Measurements from ENCODE around the gene CSNK2A2.

The CSNK2A2 gene

DNA sequence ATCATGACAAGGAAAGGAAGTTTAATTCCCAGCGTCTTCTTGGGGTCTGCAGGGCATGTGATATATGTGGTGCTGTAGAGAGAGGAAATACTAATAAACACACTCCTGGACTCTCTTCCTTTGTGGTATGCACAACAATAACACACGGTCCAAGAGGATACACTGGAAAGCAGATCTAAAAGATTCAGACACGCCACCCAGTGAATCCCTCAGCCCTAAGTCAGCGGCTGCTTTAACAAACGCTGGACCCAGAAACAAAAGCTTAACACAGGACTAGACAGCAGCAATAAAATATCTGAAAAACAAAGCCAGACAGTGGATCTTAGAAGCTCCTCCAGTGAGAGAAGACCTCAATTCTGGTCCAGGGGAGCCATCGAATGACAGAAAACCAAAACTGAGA is 81.8 kb downstream of the CSNK2A2 start:
- H3K36me3 ChIP-seq (ENCODE audit: low read length) = peaks cover 25% of the 10 kb centered on the region
- H3K9me3 ChIP-seq (ENCODE audit: insufficient read depth, low read length) = no peaks in the 10 kb centered on the region
- no peak overlapping the region for H2AFZ ChIP-seq (ENCODE audit: low read depth, low read length, severe bottlenecking)
- no peaks in the 10 kb centered on the region for H3K27me3 ChIP-seq (ENCODE audit: low read length)
- no peak overlapping the region for H3K27ac ChIP-seq (ENCODE audit: low read depth, low read length)
- TF ChIP-seq, protein P1, sequence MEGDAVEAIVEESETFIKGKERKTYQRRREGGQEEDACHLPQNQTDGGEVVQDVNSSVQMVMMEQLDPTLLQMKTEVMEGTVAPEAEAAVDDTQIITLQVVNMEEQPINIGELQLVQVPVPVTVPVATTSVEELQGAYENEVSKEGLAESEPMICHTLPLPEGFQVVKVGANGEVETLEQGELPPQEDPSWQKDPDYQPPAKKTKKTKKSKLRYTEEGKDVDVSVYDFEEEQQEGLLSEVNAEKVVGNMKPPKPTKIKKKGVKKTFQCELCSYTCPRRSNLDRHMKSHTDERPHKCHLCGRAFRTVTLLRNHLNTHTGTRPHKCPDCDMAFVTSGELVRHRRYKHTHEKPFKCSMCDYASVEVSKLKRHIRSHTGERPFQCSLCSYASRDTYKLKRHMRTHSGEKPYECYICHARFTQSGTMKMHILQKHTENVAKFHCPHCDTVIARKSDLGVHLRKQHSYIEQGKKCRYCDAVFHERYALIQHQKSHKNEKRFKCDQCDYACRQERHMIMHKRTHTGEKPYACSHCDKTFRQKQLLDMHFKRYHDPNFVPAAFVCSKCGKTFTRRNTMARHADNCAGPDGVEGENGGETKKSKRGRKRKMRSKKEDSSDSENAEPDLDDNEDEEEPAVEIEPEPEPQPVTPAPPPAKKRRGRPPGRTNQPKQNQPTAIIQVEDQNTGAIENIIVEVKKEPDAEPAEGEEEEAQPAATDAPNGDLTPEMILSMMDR (IDR thresholded peaks at IDR 0.05; ENCODE audit: insufficient read depth, low read length, poor library complexity, severe bottlenecking) = no peak
- TF ChIP-seq EZH2phosphoT487 (conservative IDR thresholded peaks at IDR 0.05; ENCODE audit: low read length) = no peak
- H3K9me2 ChIP-seq (replicated peaks; ENCODE audit: insufficient read depth, low read length) = no peaks in the 10 kb centered on the region
- H3F3A ChIP-seq (ENCODE audit: insufficient read depth) = no peaks in the 10 kb centered on the region
- H3K4me3 ChIP-seq (ENCODE audit: insufficient read depth, low read length, poor library complexity, severe bottlenecking) = no peak overlapping the region
- H3K4me2 ChIP-seq (ENCODE audit: low read depth, low read length, poor library complexity, severe bottlenecking) = no peak overlapping the region
- peaks cover 13% of the 10 kb centered on the region for H4K20me1 ChIP-seq (ENCODE audit: low read depth, low read length)
- H3K79me2 ChIP-seq (ENCODE audit: insufficient read depth, low read length) = peaks cover 44% of the 10 kb centered on the region
- no peak overlapping the region for H3K9ac ChIP-seq (ENCODE audit: low read length)

DNA sequence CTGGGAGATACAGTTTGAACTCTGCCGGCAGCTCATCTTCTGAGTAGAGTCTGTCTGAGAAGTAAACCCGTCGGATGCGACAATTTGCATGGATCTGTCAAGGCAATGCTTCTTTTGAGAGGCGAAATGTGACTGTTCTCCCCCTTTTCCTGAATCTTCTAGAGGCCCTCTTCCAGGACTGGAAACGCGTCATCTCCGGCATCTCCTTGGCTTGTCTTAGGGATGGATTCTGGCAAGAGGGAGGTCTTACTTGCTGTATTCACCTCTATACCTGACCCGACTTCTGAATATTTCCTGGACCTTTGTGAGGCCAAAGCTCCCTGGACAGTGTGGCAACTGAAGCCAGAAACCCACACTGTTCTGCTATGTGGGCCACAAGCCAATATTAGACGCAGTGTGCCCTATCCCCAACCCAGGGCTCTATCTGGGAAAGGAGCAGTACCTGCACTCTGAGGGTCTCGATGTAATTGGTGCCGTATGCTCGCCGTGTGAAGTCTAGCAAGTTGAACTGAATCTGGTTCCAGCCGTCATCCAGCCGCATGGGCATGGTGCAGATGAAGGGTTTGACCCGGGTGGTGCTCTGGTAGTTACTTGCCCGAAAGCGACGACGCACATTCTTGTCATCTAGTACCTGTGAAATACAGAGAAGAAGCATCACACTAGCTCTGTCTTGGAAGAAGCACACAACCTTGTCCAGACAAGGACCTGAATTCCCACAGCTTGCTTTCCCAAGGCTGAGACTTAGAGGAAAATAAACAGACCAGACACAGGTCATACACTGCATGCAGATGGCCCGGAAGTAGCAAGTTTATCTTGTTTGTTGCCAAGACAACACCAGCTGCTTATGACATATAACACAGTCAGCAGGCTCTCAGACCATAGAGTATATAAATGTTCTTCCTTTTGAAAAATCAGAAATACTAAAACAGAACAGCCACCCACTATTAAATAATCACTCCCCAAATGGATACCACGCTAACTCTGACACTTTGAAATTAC is 82.8 kb downstream of the CSNK2A2 start:
- Histone ChIP-seq H4K20me1 (ENCODE audit: low read depth, low read length) (peaks cover 4% of the 10 kb centered on the region; the same call in 1 of the 2 replicates), H3F3A (ENCODE audit: insufficient read depth) (no peaks in the 10 kb centered on the region), H3K27me3 (ENCODE audit: low read length) (no peaks in the 10 kb centered on the region), H3K9ac (ENCODE audit: low read length) (no peak overlapping the region), H3K36me3 (ENCODE audit: low read length) (peaks cover 25% of the 10 kb centered on the region), H3K27ac (ENCODE audit: low read depth, low read length) (no peak overlapping the region), H3K9me2 (replicated peaks; ENCODE audit: insufficient read depth, low read length) (no peaks in the 10 kb centered on the region), H3K9me3 (ENCODE audit: insufficient read depth, low read length) (no peaks in the 10 kb centered on the region), H2AFZ (ENCODE audit: low read depth, low read length, severe bottlenecking) (no peak overlapping the region), H3K4me2 (ENCODE audit: low read depth, low read length, poor library complexity, severe bottlenecking) (no peak overlapping the region), H3K4me3 (ENCODE audit: insufficient read depth, low read length, poor library complexity, severe bottlenecking) (no peak overlapping the region), H3K79me2 (ENCODE audit: insufficient read depth, low read length) (peaks cover 35% of the 10 kb centered on the region)
- TF ChIP-seq, protein P1 (IDR thresholded peaks at IDR 0.05; ENCODE audit: insufficient read depth, low read length, poor library complexity, severe bottlenecking) = no peak
- TF ChIP-seq EZH2phosphoT487 (conservative IDR thresholded peaks at IDR 0.05; ENCODE audit: low read length) = no peak

DNA sequence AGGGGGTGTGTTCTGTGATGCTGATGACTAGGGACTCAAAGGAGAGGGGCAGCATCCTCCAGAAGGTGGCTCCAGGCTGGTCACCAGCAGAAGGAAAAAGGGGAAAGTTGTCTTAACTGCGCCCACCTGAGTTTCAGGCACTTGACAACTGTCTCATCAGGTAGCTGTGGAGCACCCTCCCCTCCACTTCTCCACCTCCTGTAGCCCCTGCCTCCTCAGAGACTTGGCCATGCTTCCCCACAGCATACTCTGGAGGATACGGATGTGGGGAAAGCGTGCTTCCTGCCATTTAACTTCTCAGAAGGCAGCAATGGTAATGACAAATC is 86.6 kb downstream of the CSNK2A2 start:
- peaks cover 20% of the 10 kb centered on the region for H3K36me3 ChIP-seq (ENCODE audit: low read length)
- no peak for TF ChIP-seq EZH2phosphoT487 (conservative IDR thresholded peaks at IDR 0.05; ENCODE audit: low read length)
- TF ChIP-seq, protein P1 (IDR thresholded peaks at IDR 0.05; ENCODE audit: insufficient read depth, low read length, poor library complexity, severe bottlenecking) = no peak

More for the DNA sequence above, 86.6 kb downstream of the CSNK2A2 start:
- Histone ChIP-seq H2AFZ (ENCODE audit: low read depth, low read length, severe bottlenecking) (no peak overlapping the region), H3K4me3 (ENCODE audit: insufficient read depth, low read length, poor library complexity, severe bottlenecking) (no peak overlapping the region), H3K9ac (ENCODE audit: low read length) (no peak overlapping the region), H4K20me1 (ENCODE audit: low read depth, low read length) (no peaks in the 10 kb centered on the region), H3K27ac (ENCODE audit: low read depth, low read length) (no peak overlapping the region), H3K9me2 (replicated peaks; ENCODE audit: insufficient read depth, low read length) (no peaks in the 10 kb centered on the region), H3K27me3 (ENCODE audit: low read length) (no peaks in the 10 kb centered on the region), H3F3A (ENCODE audit: insufficient read depth) (no peaks in the 10 kb centered on the region), H3K9me3 (ENCODE audit: insufficient read depth, low read length) (no peaks in the 10 kb centered on the region), H3K4me2 (ENCODE audit: low read depth, low read length, poor library complexity, severe bottlenecking) (no peak overlapping the region), H3K79me2 (ENCODE audit: insufficient read depth, low read length) (no peaks in the 10 kb centered on the region)
